ENCODE data around the gene CDADC1.

The CDADC1 gene

DNA sequence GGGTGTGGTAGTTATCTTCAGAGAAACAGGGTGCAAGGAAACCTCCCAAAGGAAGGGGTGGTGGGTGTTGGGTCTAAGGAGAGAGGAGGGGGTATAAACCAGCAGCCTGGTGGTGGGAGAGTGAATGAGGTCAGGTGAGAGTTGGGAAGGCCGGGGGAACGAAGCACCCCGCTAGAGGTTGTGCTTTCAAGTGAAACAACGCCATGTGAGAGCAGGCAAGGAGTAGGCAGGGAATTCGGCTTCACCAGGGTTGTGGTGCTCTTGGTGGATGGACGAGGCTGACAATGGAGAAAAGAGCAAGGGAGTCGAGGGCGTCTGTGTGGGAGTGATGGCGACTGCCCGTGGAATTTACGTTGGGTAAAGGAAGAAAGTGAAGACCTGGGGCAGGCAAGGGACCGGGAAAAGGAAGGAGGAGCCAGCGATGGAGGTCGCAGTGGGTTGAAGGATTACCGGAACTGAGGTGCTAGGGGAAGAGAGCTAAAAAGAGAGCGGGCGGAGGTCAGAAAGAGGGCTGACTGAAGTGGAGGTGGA lies 29.7 kb upstream of the CDADC1 start:
- Histone ChIP-seq H4K20me1 (ENCODE audit: insufficient read depth, low read length) (no peaks in the 10 kb centered on the region), H2AFZ (ENCODE audit: low read depth, low read length) (no peak overlapping the region), H3K4me3 (ENCODE audit: low read depth in 1 of 2, low read length in 2 of 2) (no peak overlapping the region), H3K27me3 (ENCODE audit: insufficient read depth, low read length, poor library complexity) (no peaks in the 10 kb centered on the region), H3K4me1 (ENCODE audit: insufficient read depth, low read length) (peaks cover 40% of the 10 kb centered on the region), H3K4me2 (ENCODE audit: insufficient read depth, low read length) (no peak overlapping the region), H3K36me3 (ENCODE audit: insufficient read depth, low read length) (no peaks in the 10 kb centered on the region), H3K9ac (ENCODE audit: low read depth, low read length) (no peak overlapping the region), H3K9me3 (ENCODE audit: insufficient read depth, low read length, severe bottlenecking) (no peaks in the 10 kb centered on the region), H3K27ac (ENCODE audit: low read length) (no peak overlapping the region), H3K79me2 (ENCODE audit: insufficient read depth, low read length) (no peaks in the 10 kb centered on the region)
- DNase-seq (no peak), ATAC-seq (ENCODE audit: insufficient read depth, low read depth) (no peak)
- no peak for TF ChIP-seq EZH2 (IDR thresholded peaks at IDR 0.05; ENCODE audit: borderline replicate concordance, low read depth, low read length, severe bottlenecking)
- TF ChIP-seq, protein P1, sequence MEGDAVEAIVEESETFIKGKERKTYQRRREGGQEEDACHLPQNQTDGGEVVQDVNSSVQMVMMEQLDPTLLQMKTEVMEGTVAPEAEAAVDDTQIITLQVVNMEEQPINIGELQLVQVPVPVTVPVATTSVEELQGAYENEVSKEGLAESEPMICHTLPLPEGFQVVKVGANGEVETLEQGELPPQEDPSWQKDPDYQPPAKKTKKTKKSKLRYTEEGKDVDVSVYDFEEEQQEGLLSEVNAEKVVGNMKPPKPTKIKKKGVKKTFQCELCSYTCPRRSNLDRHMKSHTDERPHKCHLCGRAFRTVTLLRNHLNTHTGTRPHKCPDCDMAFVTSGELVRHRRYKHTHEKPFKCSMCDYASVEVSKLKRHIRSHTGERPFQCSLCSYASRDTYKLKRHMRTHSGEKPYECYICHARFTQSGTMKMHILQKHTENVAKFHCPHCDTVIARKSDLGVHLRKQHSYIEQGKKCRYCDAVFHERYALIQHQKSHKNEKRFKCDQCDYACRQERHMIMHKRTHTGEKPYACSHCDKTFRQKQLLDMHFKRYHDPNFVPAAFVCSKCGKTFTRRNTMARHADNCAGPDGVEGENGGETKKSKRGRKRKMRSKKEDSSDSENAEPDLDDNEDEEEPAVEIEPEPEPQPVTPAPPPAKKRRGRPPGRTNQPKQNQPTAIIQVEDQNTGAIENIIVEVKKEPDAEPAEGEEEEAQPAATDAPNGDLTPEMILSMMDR (IDR thresholded peaks at IDR 0.05; ENCODE audit: borderline replicate concordance, extremely low read depth, low read length, poor library complexity, severe bottlenecking): no peak

DNA sequence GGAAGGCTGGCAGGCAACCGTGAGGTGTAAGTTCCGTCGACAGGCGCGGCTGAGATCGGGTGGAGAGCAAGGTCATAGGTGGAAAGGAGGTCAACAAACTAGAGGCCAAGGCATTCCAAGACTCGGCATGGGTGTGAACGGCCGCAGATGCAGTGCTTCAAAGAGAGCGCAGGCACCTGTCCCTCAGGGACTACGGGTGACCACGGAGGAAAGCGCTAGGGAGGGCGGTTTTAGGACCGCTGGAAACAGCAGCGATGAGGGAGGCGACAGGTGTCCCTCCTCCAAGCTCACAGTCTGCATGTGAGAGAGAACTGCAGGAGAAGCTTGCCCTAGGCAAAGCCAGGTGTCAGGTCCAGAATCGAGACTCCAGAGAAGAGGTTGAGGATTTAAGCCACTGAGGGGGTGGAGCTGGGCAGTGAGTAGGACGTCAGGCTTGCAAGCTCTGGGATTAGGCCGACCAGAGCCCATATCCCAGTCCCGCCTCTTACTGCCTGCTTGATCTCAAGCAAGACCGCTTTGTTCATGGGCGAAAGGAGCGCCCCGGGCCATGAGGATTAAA lies 29.2 kb upstream of the CDADC1 start:
- Histone ChIP-seq H3K4me1 (ENCODE audit: insufficient read depth, low read length) (peaks cover 35% of the 10 kb centered on the region), H2AFZ (ENCODE audit: low read depth, low read length) (no peak overlapping the region), H3K4me3 (ENCODE audit: low read depth in 1 of 2, low read length in 2 of 2) (no peak overlapping the region), H3K36me3 (ENCODE audit: insufficient read depth, low read length) (no peaks in the 10 kb centered on the region), H3K4me2 (ENCODE audit: insufficient read depth, low read length) (no peak overlapping the region), H4K20me1 (ENCODE audit: insufficient read depth, low read length) (no peaks in the 10 kb centered on the region), H3K9me3 (ENCODE audit: insufficient read depth, low read length, severe bottlenecking) (no peaks in the 10 kb centered on the region), H3K27ac (ENCODE audit: low read length) (no peak overlapping the region), H3K9ac (ENCODE audit: low read depth, low read length) (no peak overlapping the region), H3K27me3 (ENCODE audit: insufficient read depth, low read length, poor library complexity) (no peaks in the 10 kb centered on the region), H3K79me2 (ENCODE audit: insufficient read depth, low read length) (no peaks in the 10 kb centered on the region)
- TF ChIP-seq, protein P1 (IDR thresholded peaks at IDR 0.05; ENCODE audit: borderline replicate concordance, extremely low read depth, low read length, poor library complexity, severe bottlenecking): no peak
- no peak for TF ChIP-seq EZH2 (IDR thresholded peaks at IDR 0.05; ENCODE audit: borderline replicate concordance, low read depth, low read length, severe bottlenecking)
- DNase-seq (no peak), ATAC-seq (ENCODE audit: insufficient read depth, low read depth) (no peak)

DNA sequence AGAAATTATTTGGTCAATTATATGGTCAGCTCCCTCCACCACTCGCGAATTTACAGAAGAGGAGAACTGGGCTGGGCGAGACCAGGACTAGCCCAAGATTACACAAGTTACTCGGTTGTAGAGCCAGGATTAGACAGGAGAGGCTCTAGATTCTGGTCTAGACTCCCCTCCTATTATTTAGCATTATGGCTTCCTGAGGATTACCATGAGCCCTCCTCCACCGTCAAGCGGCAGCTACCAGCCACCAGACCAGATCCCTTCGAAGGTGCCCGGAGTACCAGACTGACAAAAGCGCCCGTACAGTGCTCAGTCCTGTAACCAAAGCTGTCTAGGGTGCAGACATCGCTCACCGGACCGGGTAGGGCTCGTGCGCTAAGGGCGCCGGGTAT lies 28.1 kb upstream of the CDADC1 start:
- Histone ChIP-seq H3K4me1 (ENCODE audit: insufficient read depth, low read length) (peaks cover 24% of the 10 kb centered on the region), H3K4me3 (ENCODE audit: low read depth in 1 of 2, low read length in 2 of 2) (no peak overlapping the region), H2AFZ (ENCODE audit: low read depth, low read length) (no peak overlapping the region), H4K20me1 (ENCODE audit: insufficient read depth, low read length) (no peaks in the 10 kb centered on the region), H3K27me3 (ENCODE audit: insufficient read depth, low read length, poor library complexity) (no peaks in the 10 kb centered on the region), H3K36me3 (ENCODE audit: insufficient read depth, low read length) (no peaks in the 10 kb centered on the region), H3K79me2 (ENCODE audit: insufficient read depth, low read length) (no peaks in the 10 kb centered on the region), H3K4me2 (ENCODE audit: insufficient read depth, low read length) (no peak overlapping the region), H3K9ac (ENCODE audit: low read depth, low read length) (no peak overlapping the region), H3K27ac (ENCODE audit: low read length) (no peak overlapping the region), H3K9me3 (ENCODE audit: insufficient read depth, low read length, severe bottlenecking) (no peaks in the 10 kb centered on the region)
- no peak for ATAC-seq (ENCODE audit: insufficient read depth, low read depth)
- TF ChIP-seq, protein P1 (IDR thresholded peaks at IDR 0.05; ENCODE audit: borderline replicate concordance, extremely low read depth, low read length, poor library complexity, severe bottlenecking): no peak
- no peak for TF ChIP-seq EZH2 (IDR thresholded peaks at IDR 0.05; ENCODE audit: borderline replicate concordance, low read depth, low read length, severe bottlenecking)
- no peak for DNase-seq

Data from DND-41 (cell line).